Mammary epithelial cell (primary cell): ENCODE data around the gene ARSB.

ENCODE experiments used
- CTCF ChIP-seq, 2 donors: IDR thresholded peaks in 1 of 2; conservative IDR thresholded peaks in 1 of 2; 2 replicates each; pipeline ENCODE4 v1.5.1; 2011 to 2012; ENCODE audit warnings: inconsistent platforms in 2 of 2, low read length in 2 of 2, mild to moderate bottlenecking in 2 of 2, control low read depth in 1 of 2, low read depth in 1 of 2; ENCODE audit not compliant: insufficient read depth in 1 of 2; ENCODE audit errors: extremely low read depth in 1 of 2
- EZH2 ChIP-seq: IDR thresholded peaks from 2 replicates; pipeline ENCODE4 v1.6.1; 2012; ENCODE audit warnings: low read length, inconsistent platforms, borderline replicate concordance

DNA sequence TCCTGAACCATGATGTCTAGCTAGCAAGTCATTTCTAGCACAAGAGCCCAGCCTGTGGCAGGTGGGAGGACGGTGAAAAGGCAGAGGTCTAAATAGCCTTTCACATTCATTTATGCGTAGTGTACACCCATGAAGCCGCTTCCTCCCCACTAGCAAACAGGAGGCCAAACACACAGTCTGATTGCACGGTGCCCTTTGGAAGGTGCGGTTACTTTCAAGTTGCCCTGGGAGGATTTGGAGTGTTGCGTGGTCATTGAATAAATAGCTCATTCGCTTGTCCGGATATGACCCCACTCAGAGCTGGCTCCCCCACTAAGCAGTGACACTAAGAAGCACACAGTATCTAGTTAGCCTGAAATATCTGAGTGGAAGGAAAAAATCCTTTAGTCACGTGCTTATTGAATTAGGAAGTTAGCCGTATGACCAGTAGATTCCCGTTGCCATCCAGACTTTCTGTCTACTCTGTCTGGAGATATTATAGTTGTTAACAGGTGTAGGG, 664 bp upstream of the ARSB start:
- no peak for TF ChIP-seq EZH2
- TF ChIP-seq CTCF (conservative IDR thresholded peaks at IDR 0.05 in 1 of 2, IDR thresholded peaks at IDR 0.05 in 1 of 2; ENCODE audit: extremely low read depth in 1 of 2, insufficient read depth in 1 of 2, low read depth in 1 of 2, low read length in 2 of 2), result no peak
